Endodermal cell (in vitro differentiated cells): Measurements from ENCODE around the gene UFC1. TPM values are rescaled to one million over a fixed set of nuclear protein-coding genes. Genes with fewer than 3 reads are reported as not detected.

ENCODE experiments used
- DNase-seq: peaks from one replicate; pipeline ENCODE4 v3.0.0-alpha.2; 2017
- H3K27ac ChIP-seq: 2 replicates; pipeline ENCODE4 v1.5.1; 2013; ENCODE audit warnings: mild to moderate bottlenecking, low read depth, low read length, moderate library complexity
- H3K27me3 ChIP-seq: 2 replicates; pipeline ENCODE4 v1.6.1; 2013; ENCODE audit warnings: mild to moderate bottlenecking, low read length, moderate library complexity; ENCODE audit not compliant: insufficient read depth, control insufficient read depth, poor library complexity, severe bottlenecking
- H3K36me3 ChIP-seq: 2 replicates; pipeline ENCODE4 v1.7.0; 2013; ENCODE audit warnings: mild to moderate bottlenecking, low read length, moderate library complexity; ENCODE audit not compliant: control insufficient read depth, insufficient read depth
- H3K4me1 ChIP-seq: one replicate; pipeline ENCODE4 v1.7.0; 2013; ENCODE audit warnings: low read length; ENCODE audit not compliant: control insufficient read depth, insufficient read depth
- H3K4me3 ChIP-seq: 2 replicates; pipeline ENCODE4 v1.5.1; 2013; ENCODE audit warnings: mild to moderate bottlenecking, low read length, moderate library complexity
- H3K9ac ChIP-seq: 2 replicates; pipeline ENCODE4 v1.6.1; 2013; ENCODE audit warnings: mild to moderate bottlenecking, low read length, moderate library complexity; ENCODE audit not compliant: poor library complexity, severe bottlenecking; ENCODE audit errors: extremely low read depth
- H3K9me3 ChIP-seq: 2 replicates; pipeline ENCODE4 v1.6.1; 2013; ENCODE audit warnings: mild to moderate bottlenecking, low read length, moderate library complexity; ENCODE audit not compliant: control insufficient read depth
- H3K27ac Mint-ChIP-seq: 2 replicates; pipeline ENCODE4 v1.8.0; 2020; ENCODE audit warnings: mixed read lengths
- H3K27me3 Mint-ChIP-seq: 2 replicates; pipeline ENCODE4 v1.8.0; 2021; ENCODE audit warnings: mild to moderate bottlenecking, mixed read lengths; ENCODE audit not compliant: insufficient read depth
- H3K36me3 Mint-ChIP-seq: 2 replicates; pipeline ENCODE4 v1.8.0; 2020; ENCODE audit warnings: low read depth, mixed read lengths
- H3K4me1 Mint-ChIP-seq: 2 replicates; pipeline ENCODE4 v1.8.0; 2020; ENCODE audit warnings: mixed read lengths
- H3K4me3 Mint-ChIP-seq: 2 replicates; pipeline ENCODE4 v1.8.0; 2020; ENCODE audit warnings: mild to moderate bottlenecking, moderate library complexity, mixed read lengths
- H3K9me3 Mint-ChIP-seq: 2 replicates; pipeline ENCODE4 v1.8.0; 2020; ENCODE audit warnings: mild to moderate bottlenecking, mixed read lengths
- CTCF ChIP-seq: fragments of 200-600 bp; sonication (generic); conservative IDR thresholded peaks from 2 replicates; pipeline ENCODE4 v1.5.0; 2021; ENCODE audit warnings: antibody characterized with exemption, mild to moderate bottlenecking
- WGBS, 2 experiments: methylation state at CpG; one replicate each; pipeline versions ENCODE4 v1.1.5 to v1.1.7; 2013; ENCODE audit warnings: missing lambda C conversion rate in 2 of 2, mixed read lengths in 1 of 2; ENCODE audit not compliant: insufficient coverage in 1 of 2, insufficient read length in 1 of 2; 5-methylcytosine and 5-hydroxymethylcytosine counted together
- long read RNA-seq, 4 experiments: library from polyadenylated mRNA in 2 of 4; library from RNA in 1 of 4; library from capped mRNA in 1 of 4; stranded (forward) in 3 of 4; unstranded in 1 of 4; transcript quantifications; one replicate each; pipeline ENCODE4 v2.0.0, GENCODE V29; 2020 to 2021; ENCODE audit warnings: inconsistent platforms in 1 of 4
- polyA plus RNA-seq, 2 experiments: library from polyadenylated mRNA; stranded (reverse); fragments of 50-300 nt; gene quantifications; one replicate each; pipeline ENCODE4 v1.2.3, GENCODE V29; 2013
- total RNA-seq, 2 donors: library from RNA; stranded (reverse); fragmentation: NEBNext Ultra II Directional in 1 of 2; extraction: Animal tissue kit (Norgen Biotek cat#: 25700) in 1 of 2; gene quantifications; 2 replicates in 1 of 2; 3 replicates in 1 of 2; pipeline ENCODE4 v1.2.1, GENCODE V29; 2021

Gene UFC1
- total RNA-seq, result 10 to 100 TPM; 89.5 to 97.1 TPM
- 79.9 TPM for polyA plus RNA-seq (2013, experiment 1 of 2)
- 84.0 TPM for polyA plus RNA-seq (2013, experiment 2 of 2)
- long read RNA-seq, experiment 1, transcript UFC1-201 (6 exons, 1,114 nt), result major isoform, 38 of 52 reads
- long read RNA-seq, experiment 1, partial matches to known transcripts, result 6 of 52 reads
- long read RNA-seq, experiment 1, other reads (novel, unspliced or antisense), result 6 of 52 reads
- long read RNA-seq, experiment 2, transcript UFC1-206 (5 exons, 617 nt), result minor isoform, 7 of 85 reads
- long read RNA-seq, experiment 2, transcript UFC1-201 (6 exons, 1,114 nt), result major isoform, 73 of 85 reads
- long read RNA-seq, experiment 2, partial matches to known transcripts, result 1 of 85 reads
- long read RNA-seq, experiment 2, other reads (novel, unspliced or antisense), result 4 of 85 reads
- long read RNA-seq, experiment 3, transcript UFC1-201 (6 exons, 1,114 nt), result major isoform, 60 of 71 reads
- long read RNA-seq, experiment 3, partial matches to known transcripts, result 0 of 71 reads
- long read RNA-seq, experiment 3, other reads (novel, unspliced or antisense), result 5 of 71 reads
- long read RNA-seq, experiment 4, transcript UFC1-201 (6 exons, 1,114 nt), result major isoform, 235 of 248 reads
- long read RNA-seq, experiment 4, partial matches to known transcripts, result 1 of 248 reads
- long read RNA-seq, experiment 4, other reads (novel, unspliced or antisense), result 7 of 248 reads

- no peaks in the 10 kb centered on the region for H3K27me3 ChIP-seq
- peak; percentile 89 for DNase-seq
- peaks cover 15% of the 10 kb centered on the region for H3K36me3 Mint-ChIP-seq
- no peak for TF ChIP-seq CTCF
- peak within 1 kb of the TSS; percentile 99 for H3K4me3 ChIP-seq
- H3K9ac ChIP-seq, result peak within 1 kb of the TSS; percentile 97
- peak within 1 kb of the TSS; percentile 100 for H3K27ac Mint-ChIP-seq
- no peaks in the 10 kb centered on the region for H3K9me3 ChIP-seq
- H3K27me3 Mint-ChIP-seq, result no peaks in the 10 kb centered on the region
- WGBS, 2 experiments, result 1 to 2% methylated on average over 29 to 33 of the region's 33 CpGs
- peaks cover 16% of the 10 kb centered on the region for H3K4me1 Mint-ChIP-seq
- H3K27ac ChIP-seq, result peak within 1 kb of the TSS; percentile 88
- H3K4me3 Mint-ChIP-seq, result peak within 1 kb of the TSS; percentile 90
- no peaks in the 10 kb centered on the region for H3K4me1 ChIP-seq
- H3K9me3 Mint-ChIP-seq, result no peaks in the 10 kb centered on the region
- H3K36me3 ChIP-seq, result peaks cover 21% of the 10 kb centered on the region
Measured at GRCh38 chr1:161153682-161154337, at the start of gene UFC1. UFC1 (plus strand) TSS chr1:161153978; CDS start chr1:161153998, 20 bp downstream.

- TF ChIP-seq CTCF, result no peak
- no peaks in the 10 kb centered on the region for H3K4me1 ChIP-seq
- H3K9me3 ChIP-seq, result no peaks in the 10 kb centered on the region
- peaks cover 16% of the 10 kb centered on the region for H3K36me3 ChIP-seq
- H3K9me3 Mint-ChIP-seq, result no peaks in the 10 kb centered on the region
- H3K27me3 ChIP-seq, result no peaks in the 10 kb centered on the region
- H3K36me3 Mint-ChIP-seq, result peaks cover 18% of the 10 kb centered on the region
- no peaks in the 10 kb centered on the region for H3K27me3 Mint-ChIP-seq
- WGBS, 2 experiments, result 80 to 96% methylated on average over 1 of the region's 1 CpG
- H3K27ac Mint-ChIP-seq, result no peak overlapping the region
- no peak overlapping the region for H3K4me3 Mint-ChIP-seq
- no peak overlapping the region for H3K4me3 ChIP-seq
- no peak for DNase-seq
- H3K4me1 Mint-ChIP-seq, result no peaks in the 10 kb centered on the region
- no peak overlapping the region for H3K27ac ChIP-seq
- no peak overlapping the region for H3K9ac ChIP-seq
Measured at GRCh38 chr1:161106431-161106830, 47.3 kb upstream of the UFC1 start.

GRCh38 chr1:161111117-161111516 is 42.7 kb upstream of the UFC1 start:
- H3K4me3 Mint-ChIP-seq, result no peak overlapping the region
- H3K36me3 Mint-ChIP-seq, result peaks cover 10% of the 10 kb centered on the region
- peaks cover 5% of the 10 kb centered on the region for H3K4me1 Mint-ChIP-seq
- H3K27ac ChIP-seq, result no peak overlapping the region
- no peak overlapping the region for H3K4me3 ChIP-seq
- H3K9me3 Mint-ChIP-seq, result no peaks in the 10 kb centered on the region
- no peaks in the 10 kb centered on the region for H3K27me3 ChIP-seq
- no peak overlapping the region for H3K9ac ChIP-seq
- H3K27ac Mint-ChIP-seq, result no peak overlapping the region
- DNase-seq, result no peak
- H3K9me3 ChIP-seq, result no peaks in the 10 kb centered on the region
- TF ChIP-seq CTCF, result no peak
- H3K36me3 ChIP-seq, result peaks cover 13% of the 10 kb centered on the region
- H3K27me3 Mint-ChIP-seq, result no peaks in the 10 kb centered on the region
- WGBS, 2 experiments, result 99% methylated on average over 3 of the region's 3 CpGs; no CpG with 5 or more reads in 1 of the 2 experiments
- no peaks in the 10 kb centered on the region for H3K4me1 ChIP-seq
